HepG2 (cell line): ENCODE measurements around the gene DHRS12. TPM values are rescaled to one million over a fixed set of nuclear protein-coding genes. Genes with fewer than 3 reads are reported as not detected.

Source experiments
- KIAA2018 ChIP-seq: sonication (generic); formaldehyde crosslinking; IDR thresholded peaks from 2 replicates; pipeline ENCODE4 v1.5.0; 2020; ENCODE audit warnings: mild to moderate bottlenecking, missing genetic modification reagents, borderline replicate concordance
- MLXIP ChIP-seq: sonication (generic); formaldehyde crosslinking; IDR thresholded peaks from 2 replicates; pipeline ENCODE4 v1.9.0; 2021; ENCODE audit warnings: missing genetic modification reagents, borderline replicate concordance
- RFX1 ChIP-seq: fragments of 450-650 bp; IDR thresholded peaks from 2 replicates; pipeline ENCODE4 v1.6.1; 2017
- TCF12 ChIP-seq, 2 experiments: fragments of 450-650 bp in 1 of 2; sonication (generic) in 1 of 2; formaldehyde crosslinking in 1 of 2; IDR thresholded peaks; 2 replicates each; pipeline versions ENCODE4 v1.6.1 to v1.8.0; 2017 to 2022; ENCODE audit warnings: antibody characterized with exemption in 1 of 2, mild to moderate bottlenecking in 1 of 2, missing genetic modification reagents in 1 of 2, moderate library complexity in 1 of 2
- WIZ ChIP-seq: sonication (generic); formaldehyde crosslinking; IDR thresholded peaks from 2 replicates; pipeline ENCODE4 v1.5.1; 2020; ENCODE audit warnings: mild to moderate bottlenecking, missing genetic modification reagents
- YEATS2 ChIP-seq: sonication (generic); formaldehyde crosslinking; IDR thresholded peaks from 2 replicates; pipeline ENCODE4 v1.4.0; 2020; ENCODE audit warnings: missing genetic modification reagents, borderline replicate concordance
- ZFP41 ChIP-seq: sonication (generic); formaldehyde crosslinking; IDR thresholded peaks from 2 replicates; pipeline ENCODE4 v1.4.0; 2020; ENCODE audit warnings: mild to moderate bottlenecking, missing genetic modification reagents, borderline replicate concordance
- ZKSCAN1 ChIP-seq: fragments of 150-350 bp; IDR thresholded peaks from 2 replicates; pipeline ENCODE4 v1.6.1; 2014; ENCODE audit warnings: low read length
- ZNF275 ChIP-seq: sonication (generic); formaldehyde crosslinking; IDR thresholded peaks from 2 replicates; pipeline ENCODE4 v1.8.0; 2022; ENCODE audit warnings: missing genetic modification reagents, mild to moderate bottlenecking, inconsistent platforms, borderline replicate concordance
- ZNF34 ChIP-seq: sonication (generic); formaldehyde crosslinking; IDR thresholded peaks from 2 replicates; pipeline ENCODE4 v1.4.0; 2020; ENCODE audit warnings: mild to moderate bottlenecking, missing genetic modification reagents, borderline replicate concordance
- ZNF44 ChIP-seq: sonication (generic); formaldehyde crosslinking; IDR thresholded peaks from 2 replicates; pipeline ENCODE4 v1.5.1; 2020; ENCODE audit warnings: mild to moderate bottlenecking, missing genetic modification reagents
- polyA plus RNA-seq, 8 experiments: library from polyadenylated mRNA; depleted of rRNA in 3 of 8; stranded (reverse) in 7 of 8; unstranded in 1 of 8; fragments of >200 nt; fragmentation: Illumina TruSeq in 4 of 8; extraction: Trizol in 4 of 8; gene quantifications; 2 replicates each; pipeline versions ENCODE4 v1.2.1 to v1.2.3, GENCODE V29; 2011 to 2016; ENCODE audit warnings: low read depth in 4 of 8, missing spikeins in 1 of 8, mixed read lengths in 1 of 8; ENCODE audit not compliant: insufficient read depth in 1 of 8
- total RNA-seq, 5 experiments: library from RNA; depleted of rRNA; stranded (reverse); fragments of >200 nt; fragmentation: Illumina TruSeq; extraction: Trizol; gene quantifications; 2 replicates each; pipeline ENCODE4 v1.2.3, GENCODE V29; 2016; ENCODE audit warnings: low read depth in 1 of 5
- TF ChIP-seq, protein P1 (sequence below): IDR thresholded peaks from 2 replicates; pipeline ENCODE4 v1.6.1; 2012; ENCODE audit warnings: low read length, improper control_type of control experiment

DHRS12 gene
- total and polyA plus RNA-seq, 2 of the 13 experiments (the other 11 are each of a cell fraction or from before 2014, with no cell fraction given) = 7.2 to 8.4 TPM

DNA sequence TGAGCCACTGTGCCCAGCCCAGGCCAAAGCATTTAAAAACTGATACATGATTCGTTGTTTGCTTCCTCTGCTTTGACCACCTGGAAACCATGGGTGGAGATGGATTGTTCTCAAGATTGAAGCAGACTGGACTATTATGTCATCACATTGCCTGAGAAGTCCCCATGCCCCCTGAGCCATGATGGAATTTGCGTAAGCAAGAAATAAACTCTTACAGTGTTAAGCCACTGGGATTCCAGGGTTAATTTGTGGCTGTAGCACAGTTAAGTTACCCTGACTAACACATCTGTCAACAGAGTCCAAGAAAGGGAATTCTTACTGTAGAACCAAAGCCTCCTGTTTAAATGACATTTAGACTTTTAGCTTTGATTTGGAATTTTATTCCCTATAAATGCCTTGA, 19.4 kb upstream of the DHRS12 start (continued):
- TF ChIP-seq, protein P1, sequence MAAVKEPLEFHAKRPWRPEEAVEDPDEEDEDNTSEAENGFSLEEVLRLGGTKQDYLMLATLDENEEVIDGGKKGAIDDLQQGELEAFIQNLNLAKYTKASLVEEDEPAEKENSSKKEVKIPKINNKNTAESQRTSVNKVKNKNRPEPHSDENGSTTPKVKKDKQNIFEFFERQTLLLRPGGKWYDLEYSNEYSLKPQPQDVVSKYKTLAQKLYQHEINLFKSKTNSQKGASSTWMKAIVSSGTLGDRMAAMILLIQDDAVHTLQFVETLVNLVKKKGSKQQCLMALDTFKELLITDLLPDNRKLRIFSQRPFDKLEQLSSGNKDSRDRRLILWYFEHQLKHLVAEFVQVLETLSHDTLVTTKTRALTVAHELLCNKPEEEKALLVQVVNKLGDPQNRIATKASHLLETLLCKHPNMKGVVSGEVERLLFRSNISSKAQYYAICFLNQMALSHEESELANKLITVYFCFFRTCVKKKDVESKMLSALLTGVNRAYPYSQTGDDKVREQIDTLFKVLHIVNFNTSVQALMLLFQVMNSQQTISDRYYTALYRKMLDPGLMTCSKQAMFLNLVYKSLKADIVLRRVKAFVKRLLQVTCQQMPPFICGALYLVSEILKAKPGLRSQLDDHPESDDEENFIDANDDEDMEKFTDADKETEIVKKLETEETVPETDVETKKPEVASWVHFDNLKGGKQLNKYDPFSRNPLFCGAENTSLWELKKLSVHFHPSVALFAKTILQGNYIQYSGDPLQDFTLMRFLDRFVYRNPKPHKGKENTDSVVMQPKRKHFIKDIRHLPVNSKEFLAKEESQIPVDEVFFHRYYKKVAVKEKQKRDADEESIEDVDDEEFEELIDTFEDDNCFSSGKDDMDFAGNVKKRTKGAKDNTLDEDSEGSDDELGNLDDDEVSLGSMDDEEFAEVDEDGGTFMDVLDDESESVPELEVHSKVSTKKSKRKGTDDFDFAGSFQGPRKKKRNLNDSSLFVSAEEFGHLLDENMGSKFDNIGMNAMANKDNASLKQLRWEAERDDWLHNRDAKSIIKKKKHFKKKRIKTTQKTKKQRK = no peak
- no peak for TF ChIP-seq TCF12 (IDR thresholded peaks at IDR 0.05)
- no peak for TF ChIP-seq TCF12 (CRISPR knock-in tag; IDR thresholded peaks at IDR 0.05)
- TF ChIP-seq ZKSCAN1 = no peak
- TF ChIP-seq WIZ = no peak
- no peak for TF ChIP-seq RFX1
- TF ChIP-seq ZNF34 = no peak
- no peak for TF ChIP-seq KIAA2018 (CRISPR knock-in tag)
- TF ChIP-seq ZFP41 (CRISPR knock-in tag) = no peak
- no peak for TF ChIP-seq YEATS2 (CRISPR knock-in tag)
- no peak for TF ChIP-seq MLXIP (CRISPR knock-in tag)
- no peak for TF ChIP-seq ZNF44 (CRISPR knock-in tag)
- no peak for TF ChIP-seq ZNF275 (CRISPR knock-in tag)
